GM12873 (cell line): ENCODE results near the gene DCP1B.

Experiments used
- TF ChIP-seq, protein P1 (sequence below): IDR thresholded peaks from 2 replicates; pipeline ENCODE4 v1.5.1; 2012; ENCODE audit warnings: low read depth, mild to moderate bottlenecking, moderate library complexity, low read length, control low read depth; ENCODE audit not compliant: insufficient read depth; ENCODE audit errors: missing control alignments

Gene DCP1B

GRCh38 chr12:1948883-1949282 lies 55.4 kb downstream of the DCP1B start:
- TF ChIP-seq, protein P1, sequence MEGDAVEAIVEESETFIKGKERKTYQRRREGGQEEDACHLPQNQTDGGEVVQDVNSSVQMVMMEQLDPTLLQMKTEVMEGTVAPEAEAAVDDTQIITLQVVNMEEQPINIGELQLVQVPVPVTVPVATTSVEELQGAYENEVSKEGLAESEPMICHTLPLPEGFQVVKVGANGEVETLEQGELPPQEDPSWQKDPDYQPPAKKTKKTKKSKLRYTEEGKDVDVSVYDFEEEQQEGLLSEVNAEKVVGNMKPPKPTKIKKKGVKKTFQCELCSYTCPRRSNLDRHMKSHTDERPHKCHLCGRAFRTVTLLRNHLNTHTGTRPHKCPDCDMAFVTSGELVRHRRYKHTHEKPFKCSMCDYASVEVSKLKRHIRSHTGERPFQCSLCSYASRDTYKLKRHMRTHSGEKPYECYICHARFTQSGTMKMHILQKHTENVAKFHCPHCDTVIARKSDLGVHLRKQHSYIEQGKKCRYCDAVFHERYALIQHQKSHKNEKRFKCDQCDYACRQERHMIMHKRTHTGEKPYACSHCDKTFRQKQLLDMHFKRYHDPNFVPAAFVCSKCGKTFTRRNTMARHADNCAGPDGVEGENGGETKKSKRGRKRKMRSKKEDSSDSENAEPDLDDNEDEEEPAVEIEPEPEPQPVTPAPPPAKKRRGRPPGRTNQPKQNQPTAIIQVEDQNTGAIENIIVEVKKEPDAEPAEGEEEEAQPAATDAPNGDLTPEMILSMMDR = no peak

DNA sequence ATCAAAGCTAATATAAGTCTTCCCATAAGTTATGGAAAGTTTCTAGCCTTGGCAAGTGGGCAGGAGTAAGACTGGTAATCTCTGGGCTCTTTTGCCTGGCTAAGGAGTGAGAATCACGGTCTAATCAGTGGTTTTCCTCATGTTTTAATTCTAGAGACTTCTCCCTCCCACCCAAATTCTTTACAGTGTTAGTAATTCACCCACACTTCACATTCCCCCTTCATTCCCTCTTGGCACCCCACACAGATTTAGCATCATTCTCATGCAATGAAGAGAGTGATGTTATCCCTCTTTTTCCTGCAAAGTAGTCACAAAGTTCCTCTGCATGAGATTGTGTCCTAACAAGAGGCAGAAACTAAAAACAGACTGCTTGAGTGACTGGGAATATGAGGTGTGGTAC lies 57.2 kb downstream of the DCP1B start:
- TF ChIP-seq, protein P1 = no peak

GRCh38 chr12:1946296-1946695 lies 58.0 kb downstream of the DCP1B start:
- TF ChIP-seq, protein P1 = no peak

- TF ChIP-seq, protein P1 = peak; percentile 87
These were observed 64.3 kb downstream of the DCP1B start for GRCh38 chr12:1939801-1940607.

DNA sequence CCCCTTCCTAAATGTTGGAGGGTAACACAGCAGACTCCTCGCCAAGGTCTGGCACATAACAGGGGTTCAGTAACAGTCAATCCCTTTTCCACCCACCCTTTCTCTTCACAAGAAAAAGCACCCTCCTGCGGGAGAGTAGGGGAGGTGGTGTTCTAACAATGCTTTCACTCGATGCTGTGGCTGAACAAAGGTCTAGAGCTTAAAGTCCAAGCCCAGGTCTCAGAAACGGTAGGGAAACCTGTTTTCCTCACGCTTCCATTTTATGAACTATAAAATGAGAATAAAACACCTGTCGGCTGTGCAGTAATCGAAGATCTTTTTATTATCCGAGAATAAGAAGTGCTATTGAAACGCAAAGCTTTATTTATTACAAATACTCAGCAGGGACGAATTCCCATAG lies 64.9 kb downstream of the DCP1B start:
- TF ChIP-seq, protein P1 = no peak

DNA sequence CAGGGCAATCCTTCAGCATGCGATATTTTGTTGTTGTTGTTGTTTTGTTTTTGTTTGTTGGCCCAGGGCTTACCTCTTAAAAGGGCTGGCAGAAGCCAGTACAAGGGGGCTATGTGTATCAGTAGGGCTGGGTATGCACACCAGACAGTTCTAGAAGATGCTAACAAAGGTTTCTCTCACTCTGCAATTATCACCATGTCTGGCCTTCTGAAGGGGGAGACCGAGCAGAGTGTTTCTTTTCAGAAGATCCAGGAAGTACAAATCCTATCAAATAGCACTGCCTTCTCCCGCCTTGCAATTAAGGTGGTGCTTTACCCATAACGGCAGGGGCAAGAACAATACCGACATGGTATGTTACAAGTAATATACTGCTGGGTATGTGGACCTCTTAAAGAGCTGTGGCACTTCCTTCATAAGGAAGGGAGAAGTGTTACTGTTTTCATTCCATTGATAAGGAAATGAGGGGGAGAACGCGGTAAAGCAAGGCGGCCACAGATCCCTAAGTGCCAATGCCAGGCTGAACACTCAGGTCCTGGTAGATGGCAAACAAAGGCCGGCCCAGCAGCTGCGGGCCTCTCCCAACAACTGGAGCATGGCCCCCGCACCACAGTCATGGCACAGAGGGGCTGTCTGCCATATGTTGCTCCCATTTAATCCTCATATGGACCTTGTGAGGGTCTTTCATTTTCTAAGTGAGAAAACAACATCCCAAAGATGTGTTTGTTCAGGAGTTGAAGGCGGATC lies 66.6 kb downstream of the DCP1B start:
- TF ChIP-seq, protein P1 = no peak
